Measurements from ENCODE around the gene GUCY1B1.

GUCY1B1 gene

DNA sequence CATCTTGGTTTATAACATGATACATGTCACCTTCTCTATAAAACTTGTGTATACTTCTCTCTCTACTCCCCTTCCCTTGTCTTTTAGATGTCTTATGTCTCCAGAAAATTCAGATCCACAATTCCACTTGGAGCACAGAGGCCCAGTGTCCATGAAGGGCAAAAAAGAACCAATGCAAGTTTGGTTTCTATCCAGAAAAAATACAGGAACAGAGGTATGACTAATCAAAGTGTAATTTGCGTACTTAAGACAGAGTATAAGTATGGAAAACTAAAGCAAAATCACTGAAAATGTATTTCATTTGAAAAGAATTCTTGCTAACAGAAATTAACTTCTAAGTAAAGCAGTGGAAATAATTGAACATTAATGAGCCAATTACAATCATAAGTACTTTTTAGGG lies 46.2 kb downstream of the GUCY1B1 start:
- no peak for TF ChIP-seq Cebpa-rat (IDR thresholded peaks at IDR 0.05)
- Histone ChIP-seq H3K4me2 (no peak overlapping the region), H3K27ac (no peak overlapping the region), H3K9ac (no peak overlapping the region), H3K4me1 (no peaks in the 10 kb centered on the region; a peak in 1 of 20 replicates), H3K36me3 (no peaks in the 10 kb centered on the region), H3K27me3 (no peaks in the 10 kb centered on the region), H3K4me3 (no peak overlapping the region), H4K20me1 (no peaks in the 10 kb centered on the region), H3K9me3 (replicated peaks in 1 of 11) (no peaks in the 10 kb centered on the region)

DNA sequence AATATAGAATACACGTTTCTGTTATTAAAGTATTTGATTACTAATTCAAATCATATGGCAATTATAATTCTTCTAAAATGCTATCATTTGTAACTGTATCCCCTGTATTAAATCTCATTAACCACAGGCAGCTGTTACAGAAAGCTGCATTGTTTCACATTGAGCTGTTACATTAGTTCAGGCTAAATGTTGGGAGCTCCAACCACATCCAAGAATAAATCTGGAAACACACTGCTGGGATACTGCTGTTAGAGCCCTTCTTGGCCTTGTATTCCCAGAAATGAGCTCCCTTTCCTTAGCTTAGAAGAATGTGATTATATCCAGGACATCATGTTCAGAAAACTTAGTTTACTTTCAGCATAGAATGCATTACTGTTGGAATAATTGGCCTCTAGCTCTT lies 48.2 kb downstream of the GUCY1B1 start:
- Histone ChIP-seq H3K4me3 (no peak overlapping the region), H3K4me2 (no peak overlapping the region), H3K27ac (no peak overlapping the region), H3K9me3 (replicated peaks in 1 of 11) (no peaks in the 10 kb centered on the region), H3K4me1 (no peaks in the 10 kb centered on the region; a peak in 1 of 20 replicates), H3K9ac (no peak overlapping the region), H4K20me1 (no peaks in the 10 kb centered on the region), H3K27me3 (no peaks in the 10 kb centered on the region), H3K36me3 (no peaks in the 10 kb centered on the region)
- no peak for TF ChIP-seq Cebpa-rat (IDR thresholded peaks at IDR 0.05)

DNA sequence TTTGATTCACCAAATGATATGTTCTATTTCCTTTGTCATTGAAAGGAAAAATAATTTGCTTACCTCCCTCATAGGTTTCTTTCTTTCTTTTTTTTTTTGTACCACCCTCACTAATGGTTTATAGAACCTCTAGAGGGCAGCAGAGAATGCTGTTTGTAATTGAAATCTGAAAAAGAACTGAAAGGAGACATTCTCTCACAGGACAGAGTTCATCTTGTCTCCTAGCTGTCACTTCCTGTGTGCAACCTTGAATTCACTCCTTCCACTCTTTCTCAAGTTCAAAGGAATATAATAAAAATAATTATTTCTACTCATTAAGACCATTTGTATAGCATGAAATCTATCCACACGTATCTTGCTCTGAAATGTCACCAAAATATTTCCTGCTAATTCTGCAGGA lies 51.0 kb downstream of the GUCY1B1 start:
- H3K9me3 ChIP-seq (replicated peaks in 1 of 11) = no peaks in the 10 kb centered on the region
- no peak overlapping the region for H3K4me3 ChIP-seq
- no peak overlapping the region for H3K9ac ChIP-seq
- no peak overlapping the region for H3K4me2 ChIP-seq
- H3K27me3 ChIP-seq = no peaks in the 10 kb centered on the region
- no peak for TF ChIP-seq Cebpa-rat (IDR thresholded peaks at IDR 0.05)
- H4K20me1 ChIP-seq = no peaks in the 10 kb centered on the region
- no peaks in the 10 kb centered on the region for H3K36me3 ChIP-seq
- no peak overlapping the region for H3K27ac ChIP-seq
- no peaks in the 10 kb centered on the region; a peak in 1 of 20 replicates for H3K4me1 ChIP-seq

DNA sequence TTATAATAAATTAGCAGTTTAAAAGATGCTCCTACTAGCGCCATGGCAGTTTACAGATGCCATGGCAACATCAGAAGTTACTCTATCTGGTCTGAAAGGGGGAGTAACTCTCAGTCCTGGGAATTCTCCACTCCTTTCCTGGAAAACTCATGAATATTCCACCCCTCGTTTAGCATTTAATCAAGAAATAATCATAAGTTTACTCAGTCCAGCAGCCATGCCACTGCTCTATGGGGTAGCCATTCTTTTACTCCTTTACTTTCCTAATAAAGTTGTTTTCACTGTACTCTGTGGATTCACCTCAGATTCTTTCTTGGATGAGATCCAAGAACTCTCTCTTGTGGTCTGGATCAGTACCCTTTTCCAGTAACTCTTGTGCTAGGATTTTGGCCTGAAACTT lies 52.3 kb downstream of the GUCY1B1 start:
- no peaks in the 10 kb centered on the region for H3K36me3 ChIP-seq
- no peak for TF ChIP-seq Cebpa-rat (IDR thresholded peaks at IDR 0.05)
- no peak overlapping the region for H3K27ac ChIP-seq
- no peak overlapping the region for H3K4me3 ChIP-seq
- no peaks in the 10 kb centered on the region for H4K20me1 ChIP-seq
- no peak overlapping the region for H3K9ac ChIP-seq
- H3K4me2 ChIP-seq = no peak overlapping the region
- no peaks in the 10 kb centered on the region; a peak in 1 of 20 replicates for H3K4me1 ChIP-seq
- H3K9me3 ChIP-seq (replicated peaks in 1 of 11) = no peaks in the 10 kb centered on the region
- no peaks in the 10 kb centered on the region for H3K27me3 ChIP-seq

DNA sequence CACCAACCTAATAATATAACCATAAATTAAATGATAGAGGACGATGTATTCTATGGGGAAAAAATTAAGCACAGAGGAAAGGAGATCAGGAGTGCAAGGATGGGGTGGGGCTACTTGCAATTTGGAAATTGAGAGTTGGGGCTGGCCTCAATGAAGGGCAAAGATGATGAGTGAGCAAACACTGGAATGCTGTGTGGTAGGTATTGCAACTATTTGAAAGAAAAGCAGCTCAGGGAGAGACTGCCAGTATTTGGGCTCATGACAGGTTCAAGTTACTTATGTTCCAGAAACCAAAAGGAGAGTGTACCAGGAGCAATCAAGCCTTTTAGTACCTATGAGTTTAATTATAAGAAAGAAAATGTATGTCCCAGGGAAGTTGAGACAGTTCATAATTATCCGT lies 59.8 kb downstream of the GUCY1B1 start:
- TF ChIP-seq Cebpa-rat (IDR thresholded peaks at IDR 0.05) = no peak
- Histone ChIP-seq H3K4me3 (no peak overlapping the region), H3K9me3 (replicated peaks in 1 of 11) (no peaks in the 10 kb centered on the region), H3K4me1 (no peaks in the 10 kb centered on the region), H4K20me1 (no peaks in the 10 kb centered on the region), H3K9ac (no peak overlapping the region), H3K27ac (no peak overlapping the region), H3K36me3 (no peaks in the 10 kb centered on the region), H3K4me2 (no peak overlapping the region), H3K27me3 (no peaks in the 10 kb centered on the region)

DNA sequence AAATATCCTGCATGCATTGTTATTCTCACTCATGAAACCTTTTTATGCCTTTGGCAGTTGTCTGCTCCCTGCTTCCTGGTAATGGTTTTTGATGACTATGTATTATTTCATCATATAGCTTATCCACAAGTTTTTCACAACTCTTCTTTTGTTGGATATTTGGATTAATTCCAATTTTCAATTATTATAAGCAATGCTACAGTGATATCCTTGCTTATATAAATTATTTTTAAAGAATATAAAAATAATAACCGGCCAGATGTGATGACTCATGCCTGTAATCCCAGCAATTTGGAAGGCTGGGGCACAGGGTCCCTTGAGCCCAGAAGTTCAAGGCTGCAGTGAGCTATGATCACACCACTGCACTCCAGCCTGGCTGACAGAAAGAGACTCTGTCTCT lies 60.2 kb downstream of the GUCY1B1 start:
- no peak overlapping the region for H3K9ac ChIP-seq
- no peak overlapping the region for H3K4me3 ChIP-seq
- TF ChIP-seq Cebpa-rat (IDR thresholded peaks at IDR 0.05) = no peak
- H4K20me1 ChIP-seq = no peaks in the 10 kb centered on the region
- no peaks in the 10 kb centered on the region for H3K9me3 ChIP-seq (replicated peaks in 1 of 11)
- no peaks in the 10 kb centered on the region for H3K4me1 ChIP-seq
- no peak overlapping the region for H3K27ac ChIP-seq
- H3K4me2 ChIP-seq = no peak overlapping the region
- no peaks in the 10 kb centered on the region for H3K27me3 ChIP-seq
- no peaks in the 10 kb centered on the region for H3K36me3 ChIP-seq

DNA sequence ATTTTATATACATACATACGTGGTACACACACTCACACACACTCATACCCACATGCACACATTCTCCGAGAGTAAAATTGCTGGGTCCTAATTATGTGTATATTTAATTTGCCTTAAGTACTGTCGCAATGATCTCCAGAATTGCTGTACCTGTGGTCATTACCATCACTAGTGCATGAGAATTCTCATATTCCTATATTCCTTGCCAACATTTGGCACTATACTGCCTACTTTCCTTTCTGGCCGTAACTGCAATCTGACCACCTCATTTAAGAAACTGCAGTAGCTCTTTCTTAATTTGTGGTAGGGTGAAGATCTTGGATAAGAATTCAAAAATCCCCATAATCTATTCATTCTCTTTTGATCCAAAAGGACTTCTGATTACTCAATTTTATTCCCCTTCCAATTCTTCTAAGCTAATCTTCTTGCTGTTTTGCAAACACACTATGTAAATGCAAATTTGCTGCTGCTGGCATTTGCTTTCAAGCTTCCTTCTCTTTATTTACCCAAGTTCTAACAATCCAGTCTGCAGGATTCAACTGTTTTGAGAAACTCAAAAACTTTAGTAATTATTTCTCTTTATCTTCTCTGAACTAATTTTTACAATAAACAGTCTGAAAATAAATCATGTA lies 62.2 kb downstream of the GUCY1B1 start:
- H3K9ac ChIP-seq = no peak overlapping the region
- no peak overlapping the region for H3K4me3 ChIP-seq
- no peaks in the 10 kb centered on the region for H4K20me1 ChIP-seq
- H3K4me2 ChIP-seq = no peak overlapping the region
- H3K4me1 ChIP-seq = no peaks in the 10 kb centered on the region
- H3K27ac ChIP-seq = no peak overlapping the region
- TF ChIP-seq Cebpa-rat (IDR thresholded peaks at IDR 0.05) = no peak
- no peaks in the 10 kb centered on the region for H3K27me3 ChIP-seq
- H3K9me3 ChIP-seq (replicated peaks in 1 of 11) = no peaks in the 10 kb centered on the region
- no peaks in the 10 kb centered on the region for H3K36me3 ChIP-seq

DNA sequence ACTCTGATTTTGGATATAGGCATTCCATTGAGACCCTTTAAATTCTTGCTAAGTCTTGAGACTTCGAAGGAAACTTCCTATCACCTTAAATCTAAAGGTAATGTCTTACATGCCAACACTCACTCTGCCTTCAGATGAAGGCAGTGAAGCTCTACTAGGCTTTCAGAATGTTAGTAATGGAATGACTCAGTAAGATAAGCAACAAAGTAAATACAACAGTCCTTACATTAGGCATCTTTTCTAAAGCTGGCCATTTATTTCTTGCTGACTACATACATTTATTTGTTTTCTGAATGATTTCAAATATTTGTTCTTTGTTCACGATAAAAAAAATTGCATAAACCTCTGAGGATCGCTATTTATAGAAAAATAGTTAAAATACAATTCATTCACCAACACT lies 63.8 kb downstream of the GUCY1B1 start:
- no peaks in the 10 kb centered on the region for H3K4me1 ChIP-seq
- H3K9ac ChIP-seq = no peak overlapping the region
- H3K9me3 ChIP-seq (replicated peaks in 1 of 11) = no peaks in the 10 kb centered on the region
- no peaks in the 10 kb centered on the region for H4K20me1 ChIP-seq
- no peaks in the 10 kb centered on the region for H3K36me3 ChIP-seq
- H3K27ac ChIP-seq = no peak overlapping the region
- no peak for TF ChIP-seq Cebpa-rat (IDR thresholded peaks at IDR 0.05)
- no peak overlapping the region for H3K4me2 ChIP-seq
- H3K27me3 ChIP-seq = no peaks in the 10 kb centered on the region
- no peak overlapping the region for H3K4me3 ChIP-seq

DNA sequence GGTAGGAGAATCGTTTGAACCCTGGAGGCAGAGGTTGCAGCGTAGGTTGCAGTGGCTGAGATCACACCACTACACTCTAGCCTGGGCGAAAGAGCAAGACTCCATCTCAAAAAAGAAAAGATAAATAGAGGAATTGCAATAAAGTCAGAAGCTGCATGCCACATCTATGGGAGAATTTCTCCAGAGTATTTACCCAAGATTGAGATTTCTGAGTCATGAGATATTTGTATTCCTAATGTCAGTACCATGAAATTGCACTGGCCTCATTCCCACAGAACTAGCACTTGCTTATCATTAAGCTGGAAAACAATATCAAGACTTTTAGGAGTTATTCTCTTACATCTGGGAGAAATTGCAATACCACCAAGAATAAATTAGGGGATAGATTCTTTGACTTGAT lies 69.8 kb downstream of the GUCY1B1 start:
- no peak overlapping the region for H3K27ac ChIP-seq
- no peaks in the 10 kb centered on the region for H3K27me3 ChIP-seq
- H3K36me3 ChIP-seq = no peaks in the 10 kb centered on the region
- no peak overlapping the region for H3K4me2 ChIP-seq
- H4K20me1 ChIP-seq = no peaks in the 10 kb centered on the region
- TF ChIP-seq Cebpa-rat (IDR thresholded peaks at IDR 0.05) = no peak
- no peaks in the 10 kb centered on the region for H3K4me1 ChIP-seq
- no peaks in the 10 kb centered on the region for H3K9me3 ChIP-seq (replicated peaks in 1 of 11)
- H3K4me3 ChIP-seq = no peak overlapping the region
- no peak overlapping the region for H3K9ac ChIP-seq

DNA sequence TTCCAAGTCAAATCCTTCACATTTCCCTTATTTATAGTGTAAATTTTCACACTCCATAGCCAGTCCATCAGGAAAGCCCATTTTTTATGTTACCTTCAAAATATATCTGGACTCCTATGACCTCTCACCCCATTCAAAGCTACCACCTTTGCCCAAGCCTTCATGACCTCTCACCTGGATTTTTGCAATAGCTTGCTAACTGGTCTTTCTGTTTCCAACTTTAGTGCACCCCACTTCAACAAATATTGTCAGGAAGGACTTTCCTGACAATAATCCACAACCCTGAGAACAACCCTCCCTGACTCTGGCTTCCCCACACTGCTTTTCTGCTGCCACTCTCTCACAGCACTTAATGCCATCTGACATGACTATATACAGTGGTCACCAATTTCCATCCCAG lies 73.8 kb downstream of the GUCY1B1 start:
- H3K4me3 ChIP-seq = no peak overlapping the region
- H3K4me1 ChIP-seq = no peaks in the 10 kb centered on the region
- no peaks in the 10 kb centered on the region for H3K27me3 ChIP-seq
- no peaks in the 10 kb centered on the region for H4K20me1 ChIP-seq
- H3K4me2 ChIP-seq = no peak overlapping the region
- H3K27ac ChIP-seq = no peak overlapping the region
- TF ChIP-seq Cebpa-rat (IDR thresholded peaks at IDR 0.05) = no peak
- no peaks in the 10 kb centered on the region for H3K9me3 ChIP-seq (replicated peaks in 1 of 11)
- H3K36me3 ChIP-seq = no peaks in the 10 kb centered on the region
- no peak overlapping the region for H3K9ac ChIP-seq
